HG03175 (cell line): ENCODE results near the gene MARCHF6.
"Not testable (repeated sequence)": the region's sequence is repeated elsewhere in the genome, so short reads cannot be mapped to it uniquely, and the experiment has no call there.

Source experiments
- ATAC-seq: cut with Tn5 transposase; IDR thresholded peaks from one replicate; pipeline ENCODE4 v1.9.1; 2021; ENCODE audit warnings: mild to moderate bottlenecking, moderate library complexity; ENCODE audit not compliant: unreplicated experiment

Gene MARCHF6

GRCh38 chr5:10348258-10348657 is 5.2 kb upstream of the MARCHF6 start:
- no peak for ATAC-seq

- no peak for ATAC-seq
Observed at GRCh38 chr5:10351199-10351905, 2.1 kb upstream of the MARCHF6 start.

- no peak for ATAC-seq
Observed at GRCh38 chr5:10351919-10352318, 1.6 kb upstream of the MARCHF6 start.

GRCh38 chr5:10352430-10353240 is 860 bp upstream of the MARCHF6 start:
- no peak for ATAC-seq

- peak; percentile 20 for ATAC-seq
Observed at GRCh38 chr5:10354048-10354872, 765 bp downstream of the MARCHF6 start.

- peak; percentile 21 for ATAC-seq
Observed at GRCh38 chr5:10355071-10355889, 1.8 kb downstream of the MARCHF6 start.

GRCh38 chr5:10358999-10359398 is 5.5 kb downstream of the MARCHF6 start:
- ATAC-seq, result no peak

GRCh38 chr5:10360686-10361085 is 7.2 kb downstream of the MARCHF6 start:
- no peak for ATAC-seq

- no peak for ATAC-seq
Observed at GRCh38 chr5:10363519-10364185, 10.2 kb downstream of the MARCHF6 start.

GRCh38 chr5:10364186-10364689 is 10.7 kb downstream of the MARCHF6 start:
- no peak for ATAC-seq

GRCh38 chr5:10365782-10366181 is 12.3 kb downstream of the MARCHF6 start:
- ATAC-seq, result no peak

GRCh38 chr5:10366310-10367272 is 13.1 kb downstream of the MARCHF6 start:
- ATAC-seq, result no peak

GRCh38 chr5:10367579-10367978 is 14.1 kb downstream of the MARCHF6 start:
- ATAC-seq, result no peak

GRCh38 chr5:10370931-10371330 is 17.4 kb downstream of the MARCHF6 start:
- no peak for ATAC-seq

- ATAC-seq, result not testable (repeated sequence)
Observed at GRCh38 chr5:10371369-10371768, 17.9 kb downstream of the MARCHF6 start.

- no peak for ATAC-seq
Observed at GRCh38 chr5:10372726-10373709, 19.5 kb downstream of the MARCHF6 start.
